Stimulated activated CD4-positive, alpha-beta T cell treated with anti-CD3 and anti-CD28 coated beads, Interleukin-4, amount 100 ng/mL, for 24 hours (primary cell): ENCODE measurements around the gene LPCAT4.
A peak's percentile ranks its signal among the peaks of the same experiment; 100 is the strongest.
"Not testable (repeated sequence)": the region's sequence is repeated elsewhere in the genome, so short reads cannot be mapped to it uniquely, and the experiment has no call there.

Experiments
- DNase-seq: peaks from one replicate; pipeline ENCODE4 v3.0.0-alpha.2; 2020

The LPCAT4 gene

GRCh38 chr15:34361278-34361677 lies 5.7 kb downstream of the LPCAT4 start:
- no peak for DNase-seq

GRCh38 chr15:34360298-34360697 lies 6.7 kb downstream of the LPCAT4 start:
- DNase-seq: no peak

- no peak for DNase-seq
Measured at GRCh38 chr15:34359416-34359815, 7.6 kb downstream of the LPCAT4 start.

- DNase-seq: no peak
Measured at GRCh38 chr15:34358948-34359347, 8.0 kb downstream of the LPCAT4 start.

GRCh38 chr15:34358367-34358766 lies 8.6 kb downstream of the LPCAT4 start:
- DNase-seq: no peak

GRCh38 chr15:34357653-34358052 lies 9.3 kb downstream of the LPCAT4 start:
- DNase-seq: no peak

- no peak for DNase-seq
Measured at GRCh38 chr15:34355241-34355640, 11.8 kb downstream of the LPCAT4 start.

GRCh38 chr15:34354286-34354685 lies 12.7 kb downstream of the LPCAT4 start:
- no peak for DNase-seq

GRCh38 chr15:34353627-34354026 lies 13.4 kb downstream of the LPCAT4 start:
- DNase-seq: no peak

- not testable (repeated sequence) for DNase-seq
Measured at GRCh38 chr15:34352996-34353395, 14.0 kb downstream of the LPCAT4 start.

GRCh38 chr15:34349769-34350168 lies 17.2 kb downstream of the LPCAT4 start:
- no peak for DNase-seq

- no peak for DNase-seq
Measured at GRCh38 chr15:34348735-34349300, 18.2 kb downstream of the LPCAT4 start.

- no peak for DNase-seq
Measured at GRCh38 chr15:34347951-34348638, 18.9 kb downstream of the LPCAT4 start.

GRCh38 chr15:34342737-34343575 lies 24.0 kb downstream of the LPCAT4 start, which contains the start of the genes NOP10 and NUTM1:
Gene NOP10, minus strand, starts transcription at chr15:34343136. Its CDS starts 63 bp downstream, at chr15:34343073.
Gene NUTM1, plus strand, starts transcription at chr15:34343315. Its CDS starts 382 bp downstream, at chr15:34343697.
- DNase-seq: peak; percentile 97

- not testable (repeated sequence) for DNase-seq
Measured at GRCh38 chr15:34342213-34342736, 24.7 kb downstream of the LPCAT4 start.

GRCh38 chr15:34341381-34342212 lies 25.4 kb downstream of the LPCAT4 start:
- DNase-seq: no peak

GRCh38 chr15:34339946-34340345 lies 27.1 kb downstream of the LPCAT4 start:
- DNase-seq: no peak

GRCh38 chr15:34338347-34338746 lies 28.6 kb downstream of the LPCAT4 start:
- DNase-seq: no peak

GRCh38 chr15:34337557-34338306 lies 29.3 kb downstream of the LPCAT4 start, which contains the start of gene SLC12A6:
Gene SLC12A6, minus strand, starts transcription at chr15:34337781. Its CDS starts 1,101 bp downstream, at chr15:34336680.
- peak; percentile 89 for DNase-seq

GRCh38 chr15:34336991-34337556 lies 29.9 kb downstream of the LPCAT4 start:
- peak; percentile 27 for DNase-seq
